K562 (cell line): ENCODE measurements around the gene NBPF4. TPM values are rescaled to one million over a fixed set of nuclear protein-coding genes. Genes with fewer than 3 reads are reported as not detected.

Experiments used
- ARID3A ChIP-seq: IDR thresholded peaks from 2 replicates; pipeline ENCODE4 v1.6.1; 2012; ENCODE audit warnings: low read depth, low read length, improper control_type of control experiment, borderline replicate concordance
- ATF6 ChIP-seq: sonication (generic); formaldehyde crosslinking; IDR thresholded peaks from 2 replicates; pipeline ENCODE4 v1.4.0; 2020; ENCODE audit warnings: mild to moderate bottlenecking, missing genetic modification reagents
- C11orf30 ChIP-seq: fragments of 450-650 bp; IDR thresholded peaks from 2 replicates; pipeline ENCODE4 v1.6.1; 2016; ENCODE audit warnings: low read depth, mild to moderate bottlenecking
- CBFB ChIP-seq: sonication (generic); formaldehyde crosslinking; IDR thresholded peaks from 2 replicates; pipeline ENCODE4 v1.4.0; 2020; ENCODE audit warnings: mild to moderate bottlenecking, missing genetic modification reagents
- CXXC5 ChIP-seq: fragments of 250-450 bp; sonication (Bioruptor Pico); IDR thresholded peaks from 2 replicates; pipeline ENCODE4 v1.8.0; 2022; ENCODE audit warnings: inconsistent platforms, mild to moderate bottlenecking, moderate library complexity
- ETV5 ChIP-seq: sonication (generic); formaldehyde crosslinking; IDR thresholded peaks from 2 replicates; pipeline ENCODE4 v1.4.0; 2020; ENCODE audit warnings: low read depth, mild to moderate bottlenecking, missing genetic modification reagents
- FOS ChIP-seq: IDR thresholded peaks from 3 replicates; pipeline ENCODE4 v1.6.1; 2011; ENCODE audit not compliant: insufficient read length; ENCODE audit errors: extremely low read depth
- MAFG ChIP-seq: fragments of 450-650 bp; conservative IDR thresholded peaks from 2 replicates; pipeline ENCODE4 v1.6.1; 2016; ENCODE audit warnings: missing genetic modification characterization, missing compliant biosample characterization
- MITF ChIP-seq: IDR thresholded peaks from 2 replicates; pipeline ENCODE4 v1.6.1; 2014; ENCODE audit warnings: antibody characterized with exemption
- MTA3 ChIP-seq: fragments of 450-650 bp; formaldehyde crosslinking; IDR thresholded peaks from 2 replicates; pipeline ENCODE4 v1.6.1; 2017; ENCODE audit warnings: mild to moderate bottlenecking, borderline replicate concordance
- POLR2A ChIP-seq: fragments of 450-650 bp; conservative IDR thresholded peaks from 2 replicates; pipeline ENCODE4 v1.6.1; 2016
- SLC30A9 ChIP-seq: fragments of 250-450 bp; sonication (Bioruptor Pico); IDR thresholded peaks from 2 replicates; pipeline ENCODE4 v1.8.0; 2022; ENCODE audit warnings: mild to moderate bottlenecking, moderate library complexity
- TCF3 ChIP-seq: sonication (generic); formaldehyde crosslinking; IDR thresholded peaks from 2 replicates; pipeline ENCODE4 v1.4.0; 2020; ENCODE audit warnings: mild to moderate bottlenecking, missing genetic modification reagents
- THRAP3 ChIP-seq: fragments of 450-650 bp; IDR thresholded peaks from 2 replicates; pipeline ENCODE4 v1.6.1; 2016; ENCODE audit warnings: mild to moderate bottlenecking, inconsistent platforms, borderline replicate concordance
- ZNF316 ChIP-seq: fragments of 450-650 bp; IDR thresholded peaks from 2 replicates; pipeline ENCODE4 v1.6.1; 2016
- ZNF668 ChIP-seq: fragments of 250-450 bp; sonication (Bioruptor Pico); IDR thresholded peaks from 2 replicates; pipeline ENCODE4 v1.8.0; 2022; ENCODE audit warnings: mild to moderate bottlenecking, inconsistent platforms
- polyA plus RNA-seq, 8 experiments: library from polyadenylated mRNA; depleted of rRNA in 4 of 8; stranded (reverse) in 5 of 8; unstranded in 3 of 8; fragments of >200 nt; fragmentation: Nextera tagmentation in 2 of 8; fragmentation: Illumina TruSeq in 1 of 8; extraction: Ambion mirVana in 2 of 8; extraction: Trizol in 1 of 8; gene quantifications; 2 replicates each; pipeline versions ENCODE4 v1.2.1 to v1.2.3, GENCODE V29; 2011 to 2014; ENCODE audit warnings: inconsistent platforms in 1 of 8, missing spikeins in 1 of 8
- total RNA-seq, 7 experiments: library from RNA; depleted of rRNA in 6 of 7; stranded (reverse); fragments of >200 nt in 6 of 7; fragmentation: Illumina TruSeq in 2 of 7; extraction: Trizol in 2 of 7; gene quantifications; 2 replicates each; pipeline versions ENCODE4 v1.2.1 to v1.2.3, GENCODE V29; 2011 to 2021; ENCODE audit warnings: low replicate concordance in 1 of 7
- TF ChIP-seq, protein P1 (sequence below), 2 experiments: fragments of 450-650 bp; IDR thresholded peaks; 2 replicates each; pipeline ENCODE4 v1.6.1; 2018; ENCODE audit warnings: mild to moderate bottlenecking in 2 of 2, low read depth in 1 of 2; ENCODE audit not compliant: partially characterized antibody in 2 of 2
- TF ChIP-seq, protein P2 (sequence below), 3 experiments: fragments of 200-800 bp in 1 of 3; sonication (Bioruptor generic) in 1 of 3; sonication (generic) in 1 of 3; formaldehyde crosslinking in 1 of 3; IDR thresholded peaks; 2 replicates each; pipeline versions ENCODE4 v1.6.1 to v1.8.0; 2016 to 2022; ENCODE audit warnings: mild to moderate bottlenecking in 2 of 3, missing compliant biosample characterization in 2 of 3, missing genetic modification characterization in 2 of 3, missing genetic modification reagents in 1 of 3

NBPF4 gene
- total and polyA plus RNA-seq, 9 of the 15 experiments (the other 6 are each of a cell fraction or from before 2014, with no cell fraction given): 3.6 to 10.4 (median 5.9) TPM

- TF ChIP-seq POLR2A (no peak), C11orf30 (peak; percentile 77), FOS (no peak), CBFB (CRISPR knock-in tag) (no peak), ETV5 (CRISPR knock-in tag) (no peak), MTA3 (no peak), CXXC5 (no peak), ATF6 (CRISPR knock-in tag) (no peak), SLC30A9 (CRISPR knock-in tag) (no peak), THRAP3 (no peak), ARID3A (no peak), MAFG (tag) (peak; percentile 72; the same call in 1 of the 2 replicates), MITF (no peak), ZNF316 (peak; percentile 90), ZNF668 (CRISPR knock-in tag) (no peak), TCF3 (no peak)
- TF ChIP-seq, protein P1, sequence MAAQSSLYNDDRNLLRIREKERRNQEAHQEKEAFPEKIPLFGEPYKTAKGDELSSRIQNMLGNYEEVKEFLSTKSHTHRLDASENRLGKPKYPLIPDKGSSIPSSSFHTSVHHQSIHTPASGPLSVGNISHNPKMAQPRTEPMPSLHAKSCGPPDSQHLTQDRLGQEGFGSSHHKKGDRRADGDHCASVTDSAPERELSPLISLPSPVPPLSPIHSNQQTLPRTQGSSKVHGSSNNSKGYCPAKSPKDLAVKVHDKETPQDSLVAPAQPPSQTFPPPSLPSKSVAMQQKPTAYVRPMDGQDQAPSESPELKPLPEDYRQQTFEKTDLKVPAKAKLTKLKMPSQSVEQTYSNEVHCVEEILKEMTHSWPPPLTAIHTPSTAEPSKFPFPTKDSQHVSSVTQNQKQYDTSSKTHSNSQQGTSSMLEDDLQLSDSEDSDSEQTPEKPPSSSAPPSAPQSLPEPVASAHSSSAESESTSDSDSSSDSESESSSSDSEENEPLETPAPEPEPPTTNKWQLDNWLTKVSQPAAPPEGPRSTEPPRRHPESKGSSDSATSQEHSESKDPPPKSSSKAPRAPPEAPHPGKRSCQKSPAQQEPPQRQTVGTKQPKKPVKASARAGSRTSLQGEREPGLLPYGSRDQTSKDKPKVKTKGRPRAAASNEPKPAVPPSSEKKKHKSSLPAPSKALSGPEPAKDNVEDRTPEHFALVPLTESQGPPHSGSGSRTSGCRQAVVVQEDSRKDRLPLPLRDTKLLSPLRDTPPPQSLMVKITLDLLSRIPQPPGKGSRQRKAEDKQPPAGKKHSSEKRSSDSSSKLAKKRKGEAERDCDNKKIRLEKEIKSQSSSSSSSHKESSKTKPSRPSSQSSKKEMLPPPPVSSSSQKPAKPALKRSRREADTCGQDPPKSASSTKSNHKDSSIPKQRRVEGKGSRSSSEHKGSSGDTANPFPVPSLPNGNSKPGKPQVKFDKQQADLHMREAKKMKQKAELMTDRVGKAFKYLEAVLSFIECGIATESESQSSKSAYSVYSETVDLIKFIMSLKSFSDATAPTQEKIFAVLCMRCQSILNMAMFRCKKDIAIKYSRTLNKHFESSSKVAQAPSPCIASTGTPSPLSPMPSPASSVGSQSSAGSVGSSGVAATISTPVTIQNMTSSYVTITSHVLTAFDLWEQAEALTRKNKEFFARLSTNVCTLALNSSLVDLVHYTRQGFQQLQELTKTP (IDR thresholded peaks at IDR 0.05; ENCODE audit: low read depth in 1 of 2, partially characterized antibody in 2 of 2): no peak
- TF ChIP-seq, protein P2, sequence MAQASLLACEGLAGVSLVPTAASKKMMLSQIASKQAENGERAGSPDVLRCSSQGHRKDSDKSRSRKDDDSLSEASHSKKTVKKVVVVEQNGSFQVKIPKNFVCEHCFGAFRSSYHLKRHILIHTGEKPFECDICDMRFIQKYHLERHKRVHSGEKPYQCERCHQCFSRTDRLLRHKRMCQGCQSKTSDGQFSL (CRISPR knock-in tag; IDR thresholded peaks at IDR 0.05): no peak
- TF ChIP-seq, protein P2 (tag; IDR thresholded peaks at IDR 0.05): no peak
Measured at GRCh38 chr1:108201687-108202086, 42.2 kb downstream of the NBPF4 start (continued).
